H9 (cell line): ENCODE data around the gene MGAT4B. TPM values are rescaled to one million over a fixed set of nuclear protein-coding genes. Genes with fewer than 3 reads are reported as not detected.

Experiments used
- DNase-seq: peaks from one replicate; pipeline ENCODE4 v3.0.0-alpha.2; 2017
- H2AFZ ChIP-seq: one replicate; pipeline ENCODE4 v1.6.1; 2013; ENCODE audit warnings: mild to moderate bottlenecking, low read length, control low read depth, moderate library complexity
- H2AK5ac ChIP-seq: 2 replicates; pipeline ENCODE4 v1.6.1; 2013; ENCODE audit warnings: low read length, control low read depth, mixed read lengths; ENCODE audit not compliant: insufficient read length
- H2BK120ac ChIP-seq: one replicate; pipeline ENCODE4 v1.6.1; 2013; ENCODE audit warnings: low read depth, mild to moderate bottlenecking, low read length, control low read depth, inconsistent platforms; ENCODE audit not compliant: poor library complexity, severe bottlenecking
- H2BK12ac ChIP-seq: 2 replicates; pipeline ENCODE4 v1.6.1; 2013; ENCODE audit warnings: low read length, control low read depth, mixed read lengths, low read depth; ENCODE audit not compliant: insufficient read length
- H2BK15ac ChIP-seq: 2 replicates; pipeline ENCODE4 v1.6.1; 2013; ENCODE audit warnings: low read depth, low read length, control low read depth
- H2BK20ac ChIP-seq: one replicate; pipeline ENCODE4 v1.6.1; 2013; ENCODE audit warnings: low read depth, mild to moderate bottlenecking, low read length, control low read depth, inconsistent platforms; ENCODE audit not compliant: poor library complexity, severe bottlenecking
- H2BK5ac ChIP-seq: 2 replicates; pipeline ENCODE4 v1.6.1; 2013; ENCODE audit warnings: low read length, control low read depth, mixed read lengths; ENCODE audit not compliant: insufficient read length
- H3K14ac ChIP-seq: 2 replicates; pipeline ENCODE4 v1.6.1; 2013; ENCODE audit warnings: low read length, control low read depth; ENCODE audit not compliant: insufficient read depth
- H3K18ac ChIP-seq: 2 replicates; pipeline ENCODE4 v1.6.1; 2013; ENCODE audit warnings: low read depth, mild to moderate bottlenecking, mixed read lengths, low read length, control low read depth; ENCODE audit not compliant: insufficient read length
- H3K23ac ChIP-seq: 2 replicates; pipeline ENCODE4 v1.6.1; 2013; ENCODE audit warnings: low read length, control low read depth, mixed read lengths, low read depth; ENCODE audit not compliant: insufficient read length
- H3K23me2 ChIP-seq: 2 replicates; pipeline ENCODE4 v1.6.1; 2013; ENCODE audit warnings: low read depth, mild to moderate bottlenecking, mixed read lengths, low read length, control low read depth; ENCODE audit not compliant: insufficient read length, poor library complexity, severe bottlenecking
- H3K27ac ChIP-seq: 2 replicates; pipeline ENCODE4 v1.5.1; 2013; ENCODE audit warnings: low read length, control low read depth, mixed read lengths, low read depth; ENCODE audit not compliant: insufficient read length
- H3K27me3 ChIP-seq: 2 replicates; pipeline ENCODE4 v1.6.1; 2013; ENCODE audit warnings: low read length, control low read depth, inconsistent platforms; ENCODE audit not compliant: insufficient read depth
- H3K4ac ChIP-seq: 2 replicates; pipeline ENCODE4 v1.6.1; 2013; ENCODE audit warnings: low read depth, mild to moderate bottlenecking, control low read depth, inconsistent platforms, low read length, moderate library complexity
- H3K4me1 ChIP-seq: 2 replicates; pipeline ENCODE4 v1.6.1; 2013; ENCODE audit warnings: low read length, control low read depth, inconsistent platforms; ENCODE audit not compliant: insufficient read depth
- H3K4me2 ChIP-seq: 2 replicates; pipeline ENCODE4 v1.6.1; 2013; ENCODE audit warnings: low read length, control low read depth, mixed read lengths; ENCODE audit not compliant: insufficient read length, insufficient read depth
- H3K56ac ChIP-seq: 2 replicates; pipeline ENCODE4 v1.6.1; 2013; ENCODE audit warnings: low read depth, mild to moderate bottlenecking, mixed read lengths, low read length, control low read depth; ENCODE audit not compliant: insufficient read length
- H3K79me1 ChIP-seq: 2 replicates; pipeline ENCODE4 v1.6.1; 2013; ENCODE audit warnings: low read depth, mild to moderate bottlenecking, moderate library complexity, low read length, control low read depth, inconsistent platforms; ENCODE audit not compliant: insufficient read depth, poor library complexity, severe bottlenecking
- H3K79me2 ChIP-seq: 2 replicates; pipeline ENCODE4 v1.6.1; 2013; ENCODE audit warnings: low read length, control low read depth, inconsistent platforms; ENCODE audit not compliant: insufficient read depth
- H3K9ac ChIP-seq: 2 replicates; pipeline ENCODE4 v1.6.1; 2013; ENCODE audit warnings: low read length, control low read depth, mixed read lengths; ENCODE audit not compliant: insufficient read length; ENCODE audit errors: extremely low read depth
- H3K9me3 ChIP-seq: one replicate; pipeline ENCODE4 v1.6.1; 2013; ENCODE audit warnings: low read depth, low read length, inconsistent platforms; ENCODE audit not compliant: control insufficient read depth
- H3T11ph ChIP-seq: one replicate; pipeline ENCODE4 v1.6.1; 2013; ENCODE audit warnings: mild to moderate bottlenecking, low read length, control low read depth, inconsistent platforms
- H4K20me1 ChIP-seq: one replicate; pipeline ENCODE4 v1.6.1; 2013; ENCODE audit not compliant: control insufficient read depth, insufficient read length, insufficient read depth
- H4K5ac ChIP-seq: 2 replicates; pipeline ENCODE4 v1.6.1; 2013; ENCODE audit warnings: low read depth, mild to moderate bottlenecking, mixed read lengths, low read length, control low read depth; ENCODE audit not compliant: insufficient read length
- H4K8ac ChIP-seq: replicated peaks from 2 replicates; pipeline ENCODE4 v1.6.1; 2013; ENCODE audit warnings: low read length, control low read depth, mixed read lengths, low read depth; ENCODE audit not compliant: insufficient read length
- H4K91ac ChIP-seq: 2 replicates; pipeline ENCODE4 v1.6.1; 2013; ENCODE audit warnings: low read depth, mild to moderate bottlenecking, moderate library complexity, mixed read lengths, low read length, control low read depth; ENCODE audit not compliant: insufficient read length
- H3K27ac Mint-ChIP-seq, 3 experiments: 2 replicates in 2 of 3; 3 replicates in 1 of 3; pipeline ENCODE4 v1.8.0; 2020 to 2021; ENCODE audit warnings: mixed read lengths in 3 of 3, mild to moderate bottlenecking in 1 of 3, moderate library complexity in 1 of 3
- H3K27me3 Mint-ChIP-seq: 2 replicates; pipeline ENCODE4 v1.8.0; 2021; ENCODE audit warnings: low read depth, mild to moderate bottlenecking, moderate library complexity, mixed read lengths
- H3K36me3 Mint-ChIP-seq, 3 experiments: 2 replicates in 2 of 3; 3 replicates in 1 of 3; pipeline ENCODE4 v1.8.0; 2020 to 2021; ENCODE audit warnings: low read depth in 3 of 3, mixed read lengths in 3 of 3; ENCODE audit not compliant: insufficient read depth in 1 of 3
- H3K4me1 Mint-ChIP-seq, 2 experiments: 2 replicates each; pipeline ENCODE4 v1.8.0; 2020; ENCODE audit warnings: mixed read lengths in 2 of 2
- H3K4me3 Mint-ChIP-seq, 2 experiments: 2 replicates in 1 of 2; 3 replicates in 1 of 2; pipeline ENCODE4 v1.8.0; 2020 to 2021; ENCODE audit warnings: mild to moderate bottlenecking in 2 of 2, mixed read lengths in 2 of 2, moderate library complexity in 1 of 2
- H3K9me3 Mint-ChIP-seq, 2 experiments: 2 replicates in 1 of 2; 3 replicates in 1 of 2; pipeline ENCODE4 v1.8.0; 2020; ENCODE audit warnings: mild to moderate bottlenecking in 2 of 2, mixed read lengths in 2 of 2, moderate library complexity in 1 of 2
- WGBS: extraction: QIAGEN DNeasy Blood & Tissue Kit; methylation state at CpG from one replicate; pipeline ENCODE4 v1.1.7; 2013; ENCODE audit warnings: missing lambda C conversion rate, low lambda C conversion rate, mixed read lengths; ENCODE audit not compliant: insufficient read length; ENCODE audit errors: extremely low coverage; 5-methylcytosine and 5-hydroxymethylcytosine counted together
- total RNA-seq: library from RNA; stranded (reverse); gene quantifications from 2 replicates; pipeline ENCODE4 v1.2.1, GENCODE V29; 2021
- TF ChIP-seq, protein P1 (sequence below): fragments of 200-600 bp; sonication (generic); conservative IDR thresholded peaks from 3 replicates; pipeline ENCODE4 v1.8.0; 2021; ENCODE audit warnings: antibody characterized with exemption, mild to moderate bottlenecking

Gene MGAT4B
- total RNA-seq, 1 experiment from 2014 or later = 147 TPM

DNA sequence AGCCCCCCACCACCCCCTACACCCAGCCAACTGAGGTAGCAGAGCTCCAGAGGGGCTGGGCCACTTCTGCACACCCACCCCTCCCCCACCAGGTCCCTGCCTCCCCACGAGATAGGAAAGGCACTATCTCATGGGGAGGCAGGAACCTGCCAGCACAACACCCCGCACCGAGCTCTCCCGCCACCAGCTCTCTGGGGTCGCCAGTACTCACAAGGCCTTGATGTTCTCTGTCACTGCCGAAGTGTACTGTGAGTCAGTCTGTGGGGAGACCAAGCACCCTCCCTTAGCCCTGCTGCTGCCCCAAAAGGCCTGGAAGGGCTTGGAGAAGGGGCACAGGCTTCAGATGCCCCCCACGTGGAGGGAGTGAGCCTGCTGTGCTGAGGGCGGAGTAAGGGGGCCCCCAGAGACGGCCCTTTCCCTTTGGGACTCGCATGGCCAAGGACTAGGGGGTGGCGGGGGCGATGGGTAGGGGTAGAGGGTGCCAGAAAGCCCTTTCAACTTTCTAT lies 5.9 kb downstream of the MGAT4B start:
- H3K18ac ChIP-seq = no peak overlapping the region
- no peaks in the 10 kb centered on the region for H3K9me3 ChIP-seq
- H4K5ac ChIP-seq = no peak overlapping the region
- H3K9me3 Mint-ChIP-seq = no peaks in the 10 kb centered on the region
- no peak overlapping the region for H3K56ac ChIP-seq
- H2BK12ac ChIP-seq = no peak overlapping the region
- H2AK5ac ChIP-seq = no peak overlapping the region
- no peak overlapping the region for H3K27ac Mint-ChIP-seq
- no peak overlapping the region for H2BK15ac ChIP-seq
- H3K4me3 Mint-ChIP-seq = no peak overlapping the region
- H4K8ac ChIP-seq = no peak overlapping the region
- H4K91ac ChIP-seq = no peak overlapping the region
- H3K23ac ChIP-seq = no peak overlapping the region
- no peak overlapping the region for H3K9ac ChIP-seq
- H3K4me2 ChIP-seq = no peak overlapping the region
- H3K4me1 ChIP-seq = no peaks in the 10 kb centered on the region
- peaks cover 33 to 39% of the 10 kb centered on the region in 2 experiments for H3K4me1 Mint-ChIP-seq
- no peak overlapping the region for H3K14ac ChIP-seq
- H3K4ac ChIP-seq = no peak overlapping the region
- peaks cover 21 to 45% (median 38%) of the 10 kb centered on the region in 3 experiments; a peak in 6 of 7 replicates for H3K36me3 Mint-ChIP-seq
- no peak overlapping the region for H2BK20ac ChIP-seq
- no peak overlapping the region for H3K27ac ChIP-seq
- WGBS = no CpG with 5 or more reads among the region's 12 CpGs
- no peaks in the 10 kb centered on the region for H3K27me3 ChIP-seq
- TF ChIP-seq, protein P1, sequence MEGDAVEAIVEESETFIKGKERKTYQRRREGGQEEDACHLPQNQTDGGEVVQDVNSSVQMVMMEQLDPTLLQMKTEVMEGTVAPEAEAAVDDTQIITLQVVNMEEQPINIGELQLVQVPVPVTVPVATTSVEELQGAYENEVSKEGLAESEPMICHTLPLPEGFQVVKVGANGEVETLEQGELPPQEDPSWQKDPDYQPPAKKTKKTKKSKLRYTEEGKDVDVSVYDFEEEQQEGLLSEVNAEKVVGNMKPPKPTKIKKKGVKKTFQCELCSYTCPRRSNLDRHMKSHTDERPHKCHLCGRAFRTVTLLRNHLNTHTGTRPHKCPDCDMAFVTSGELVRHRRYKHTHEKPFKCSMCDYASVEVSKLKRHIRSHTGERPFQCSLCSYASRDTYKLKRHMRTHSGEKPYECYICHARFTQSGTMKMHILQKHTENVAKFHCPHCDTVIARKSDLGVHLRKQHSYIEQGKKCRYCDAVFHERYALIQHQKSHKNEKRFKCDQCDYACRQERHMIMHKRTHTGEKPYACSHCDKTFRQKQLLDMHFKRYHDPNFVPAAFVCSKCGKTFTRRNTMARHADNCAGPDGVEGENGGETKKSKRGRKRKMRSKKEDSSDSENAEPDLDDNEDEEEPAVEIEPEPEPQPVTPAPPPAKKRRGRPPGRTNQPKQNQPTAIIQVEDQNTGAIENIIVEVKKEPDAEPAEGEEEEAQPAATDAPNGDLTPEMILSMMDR = no peak
- H3K27me3 Mint-ChIP-seq = peaks cover 4% of the 10 kb centered on the region
- DNase-seq = no peak
- peaks cover 5% of the 10 kb centered on the region for H3K79me1 ChIP-seq
- H3K23me2 ChIP-seq = peaks cover 5% of the 10 kb centered on the region
- H4K20me1 ChIP-seq = no peaks in the 10 kb centered on the region
- H2BK5ac ChIP-seq = no peak overlapping the region
- H2AFZ ChIP-seq = no peak overlapping the region
- H2BK120ac ChIP-seq = no peak overlapping the region
- H3T11ph ChIP-seq = no peak overlapping the region
- H3K79me2 ChIP-seq = no peaks in the 10 kb centered on the region; the same call in 1 of the 2 replicates
